ENCODE measurements around the gene DNAJC5. TPM values are rescaled to one million over a fixed set of nuclear protein-coding genes. Genes with fewer than 3 reads are reported as not detected.

The DNAJC5 gene
- polyA plus RNA-seq, 1 donor, result 32.6 TPM

- peak; percentile 81 for DNase-seq (ENCODE audit: low read depth)
These were observed 86.1 kb downstream of the DNAJC5 start, which contains the start of gene PRPF6 for GRCh38 chr20:63980806-63981728. TSS of gene PRPF6 (plus strand) at chr20:63981132. CDS start at chr20:63981246, 114 bp downstream.

GRCh38 chr20:63982937-63983336, 88.0 kb downstream of the DNAJC5 start:
- DNase-seq (ENCODE audit: low read depth), result no peak

Other genes with a start within 250 kb of the DNAJC5 start
- 11.4 TPM for gene STMN3, start 241.7 kb upstream of the DNAJC5 start, polyA plus RNA-seq (ENCODE audit: insufficient read length)
- 11.0 TPM for gene RTEL1, start 236.8 kb upstream of the DNAJC5 start, polyA plus RNA-seq (ENCODE audit: insufficient read length)
- gene TNFRSF6B, start 198.5 kb upstream of the DNAJC5 start, polyA plus RNA-seq (ENCODE audit: insufficient read length), result 1.6 TPM
- 25.3 TPM for gene ARFRP1, start 187.2 kb upstream of the DNAJC5 start, polyA plus RNA-seq (ENCODE audit: insufficient read length)
- 12.6 TPM for gene ZGPAT, start 187.1 kb upstream of the DNAJC5 start, polyA plus RNA-seq (ENCODE audit: insufficient read length)
- 4.6 TPM for gene LIME1, start 158.5 kb upstream of the DNAJC5 start, polyA plus RNA-seq (ENCODE audit: insufficient read length)
- 148 TPM for gene SLC2A4RG, start 155.3 kb upstream of the DNAJC5 start, polyA plus RNA-seq (ENCODE audit: insufficient read length)
- gene ZBTB46, start 63.9 kb upstream of the DNAJC5 start, polyA plus RNA-seq (ENCODE audit: insufficient read length), result 18.1 TPM
- not detected for gene ABHD16B, start 33.6 kb upstream of the DNAJC5 start, polyA plus RNA-seq (ENCODE audit: insufficient read length)
- gene TPD52L2, start 29.9 kb upstream of the DNAJC5 start, polyA plus RNA-seq (ENCODE audit: insufficient read length), result 76.8 TPM
- gene UCKL1, start 61.3 kb downstream of the DNAJC5 start, polyA plus RNA-seq (ENCODE audit: insufficient read length), result 48.5 TPM
- 23.0 TPM for gene ZNF512B, start 74.8 kb downstream of the DNAJC5 start, polyA plus RNA-seq (ENCODE audit: insufficient read length)
- gene SAMD10, start 84.5 kb downstream of the DNAJC5 start, polyA plus RNA-seq (ENCODE audit: insufficient read length), result 3.0 TPM
- 55.3 TPM for gene PRPF6, start 86.0 kb downstream of the DNAJC5 start, polyA plus RNA-seq (ENCODE audit: insufficient read length)
- gene C20orf204, start 141.1 kb downstream of the DNAJC5 start, polyA plus RNA-seq (ENCODE audit: insufficient read length), result 1.4 TPM
- 10.8 TPM for gene SOX18, start 154.5 kb downstream of the DNAJC5 start, polyA plus RNA-seq (ENCODE audit: insufficient read length)
- 43.5 TPM for gene TCEA2, start 168.1 kb downstream of the DNAJC5 start, polyA plus RNA-seq (ENCODE audit: insufficient read length)
- 4.7 TPM for gene RGS19, start 184.4 kb downstream of the DNAJC5 start, polyA plus RNA-seq (ENCODE audit: insufficient read length)
- gene OPRL1, start 185.0 kb downstream of the DNAJC5 start, polyA plus RNA-seq (ENCODE audit: insufficient read length), result 1.1 TPM
- gene LKAAEAR1, start 189.3 kb downstream of the DNAJC5 start, polyA plus RNA-seq (ENCODE audit: insufficient read length), result 0.18 TPM
- gene NPBWR2, start 212.4 kb downstream of the DNAJC5 start, polyA plus RNA-seq (ENCODE audit: insufficient read length), result not detected

All from forelimb muscle (tissue), 1 donor.